Mesenchymal stem cell (in vitro differentiated cells and primary cell): ENCODE data around the gene FPGT. TPM values are rescaled to one million over a fixed set of nuclear protein-coding genes. Genes with fewer than 3 reads are reported as not detected.

Experiments
- DNase-seq: peaks from one replicate; pipeline ENCODE4 v3.0.0-alpha.2; 2013
- H2AFZ ChIP-seq: one replicate; pipeline ENCODE4 v1.6.1; 2013; ENCODE audit warnings: low read depth, mild to moderate bottlenecking, control low read depth, inconsistent platforms, low read length, moderate library complexity
- H2AK5ac ChIP-seq: 2 replicates; pipeline ENCODE4 v1.6.1; 2013; ENCODE audit warnings: low read length, moderate library complexity, mild to moderate bottlenecking, inconsistent platforms; ENCODE audit not compliant: severe bottlenecking
- H2BK120ac ChIP-seq: one replicate; pipeline ENCODE4 v1.6.1; 2013; ENCODE audit warnings: low read depth, mild to moderate bottlenecking, inconsistent platforms, low read length, moderate library complexity
- H2BK12ac ChIP-seq, 2 experiments: one replicate each; pipeline ENCODE4 v1.6.1; 2013; ENCODE audit warnings: inconsistent platforms in 2 of 2, low read length in 2 of 2, mild to moderate bottlenecking in 2 of 2, moderate library complexity in 2 of 2, control low read depth in 1 of 2
- H2BK15ac ChIP-seq: one replicate; pipeline ENCODE4 v1.6.1; 2013; ENCODE audit warnings: mild to moderate bottlenecking, low read depth, inconsistent platforms; ENCODE audit not compliant: poor library complexity, severe bottlenecking
- H2BK5ac ChIP-seq: 2 replicates; pipeline ENCODE4 v1.6.1; 2013; ENCODE audit warnings: low read depth, mild to moderate bottlenecking, low read length, control low read depth, inconsistent platforms; ENCODE audit not compliant: poor library complexity, severe bottlenecking
- H3K14ac ChIP-seq, 2 experiments: one replicate each; pipeline ENCODE4 v1.6.1; 2013; ENCODE audit warnings: inconsistent platforms in 2 of 2, low read length in 2 of 2, control low read depth in 1 of 2, mild to moderate bottlenecking in 1 of 2, moderate library complexity in 1 of 2
- H3K18ac ChIP-seq, 2 experiments: one replicate each; pipeline ENCODE4 v1.6.1; 2013; ENCODE audit warnings: inconsistent platforms in 2 of 2, low read length in 2 of 2, control low read depth in 1 of 2, low read depth in 1 of 2, mild to moderate bottlenecking in 1 of 2
- H3K23ac ChIP-seq, 2 experiments: one replicate each; pipeline ENCODE4 v1.6.1; 2013; ENCODE audit warnings: inconsistent platforms in 2 of 2, low read length in 2 of 2, mild to moderate bottlenecking in 2 of 2, moderate library complexity in 2 of 2, control low read depth in 1 of 2
- H3K27ac ChIP-seq: 2 replicates; pipeline ENCODE4 v1.5.1; 2013; ENCODE audit warnings: mild to moderate bottlenecking, moderate library complexity, low read length, control low read depth, inconsistent platforms; ENCODE audit not compliant: poor library complexity, severe bottlenecking
- H3K27me3 ChIP-seq, 2 experiments: 2 replicates each; pipeline versions ENCODE4 v1.6.1 to v1.7.0; 2013; ENCODE audit warnings: low read length in 2 of 2, mild to moderate bottlenecking in 2 of 2, moderate library complexity in 2 of 2, control low read depth in 1 of 2, inconsistent platforms in 1 of 2; ENCODE audit not compliant: control insufficient read depth in 1 of 2, insufficient read depth in 1 of 2
- H3K36me3 ChIP-seq, 2 experiments: 2 replicates each; pipeline versions ENCODE4 v1.6.1 to v1.7.0; 2013; ENCODE audit warnings: low read length in 2 of 2, control low read depth in 1 of 2, inconsistent platforms in 1 of 2, low read depth in 1 of 2, mild to moderate bottlenecking in 1 of 2; ENCODE audit not compliant: insufficient read depth in 2 of 2, control insufficient read depth in 1 of 2
- H3K4ac ChIP-seq, 2 experiments: one replicate each; pipeline ENCODE4 v1.6.1; 2013; ENCODE audit warnings: inconsistent platforms in 2 of 2, low read length in 2 of 2, mild to moderate bottlenecking in 2 of 2, moderate library complexity in 2 of 2, control low read depth in 1 of 2, low read depth in 1 of 2
- H3K4me1 ChIP-seq: 2 replicates; pipeline ENCODE4 v1.6.1; 2013; ENCODE audit warnings: low read depth, low read length, control low read depth; ENCODE audit not compliant: control insufficient read depth, insufficient read depth
- H3K4me2 ChIP-seq: 2 replicates; pipeline ENCODE4 v1.6.1; 2013; ENCODE audit warnings: low read length, mild to moderate bottlenecking, inconsistent platforms; ENCODE audit not compliant: poor library complexity, severe bottlenecking
- H3K4me3 ChIP-seq, 2 experiments: 2 replicates each; pipeline versions ENCODE4 v1.5.1 to v1.7.0; 2013; ENCODE audit warnings: low read length in 2 of 2, mild to moderate bottlenecking in 2 of 2, control low read depth in 1 of 2, low read depth in 1 of 2; ENCODE audit not compliant: insufficient read depth in 1 of 2
- H3K79me1 ChIP-seq: replicated peaks from 2 replicates; pipeline ENCODE4 v1.6.1; 2013; ENCODE audit warnings: mild to moderate bottlenecking, control low read depth, low read length, inconsistent platforms; ENCODE audit not compliant: poor library complexity, severe bottlenecking
- H3K9ac ChIP-seq: 2 replicates; pipeline ENCODE4 v1.7.0; 2013; ENCODE audit warnings: mild to moderate bottlenecking, low read length, moderate library complexity
- H3K9me3 ChIP-seq: 2 replicates; pipeline ENCODE4 v1.7.0; 2013; ENCODE audit warnings: mild to moderate bottlenecking, low read length; ENCODE audit not compliant: control insufficient read depth
- H4K8ac ChIP-seq: one replicate; pipeline ENCODE4 v1.6.1; 2013; ENCODE audit warnings: inconsistent platforms, mild to moderate bottlenecking, low read length, moderate library complexity
- H4K91ac ChIP-seq: one replicate; pipeline ENCODE4 v1.6.1; 2013; ENCODE audit warnings: mild to moderate bottlenecking, low read length, inconsistent platforms
- WGBS: methylation state at CpG from one replicate; pipeline ENCODE4 v1.1.7; 2013; ENCODE audit warnings: mixed read lengths; 5-methylcytosine and 5-hydroxymethylcytosine counted together
- polyA plus RNA-seq, 2 experiments: library from polyadenylated mRNA; stranded (reverse); fragments of 200-250 nt; gene quantifications; one replicate each; pipeline ENCODE4 v1.2.3, GENCODE V29; 2013

FPGT gene
- polyA plus RNA-seq (2013, experiment 1 of 2): 7.9 TPM
- 8.0 TPM for polyA plus RNA-seq (2013, experiment 2 of 2)

- H2BK120ac ChIP-seq: peak within 1 kb of the TSS; percentile 82
- peak within 1 kb of the TSS; percentile 83 for H4K8ac ChIP-seq
- no peak within 1 kb of the TSS for H2BK15ac ChIP-seq
- H4K91ac ChIP-seq: no peak within 1 kb of the TSS
- H3K4me3 ChIP-seq: peak within 1 kb of the TSS; percentile 73 to 86
- no peak within 1 kb of the TSS for H2BK5ac ChIP-seq
- no peak within 1 kb of the TSS for H2AK5ac ChIP-seq
- H2BK12ac ChIP-seq: no peak within 1 kb of the TSS
- peaks cover 0 to 20% of the 10 kb centered on the region in 2 experiments for H3K36me3 ChIP-seq
- H3K27me3 ChIP-seq: no peaks in the 10 kb centered on the region
- no peaks in the 10 kb centered on the region for H3K9me3 ChIP-seq
- peaks cover 2% of the 10 kb centered on the region for H3K79me1 ChIP-seq
- H3K27ac ChIP-seq: peak within 1 kb of the TSS; percentile 80
- peak within 1 kb of the TSS; percentile 85 for H2AFZ ChIP-seq
- H3K14ac ChIP-seq: peak within 1 kb of the TSS in 1 of 2 experiments; percentile 70
- H3K4me2 ChIP-seq: peak within 1 kb of the TSS; percentile 50
- H3K18ac ChIP-seq: peak within 1 kb of the TSS; percentile 68 to 88
- WGBS: 15% methylated on average over 40 of the region's 41 CpGs
- H3K9ac ChIP-seq: peak within 1 kb of the TSS; percentile 96
- H3K23ac ChIP-seq: no peak within 1 kb of the TSS
- DNase-seq: peak; percentile 96
- H3K4me1 ChIP-seq: no peaks in the 10 kb centered on the region
- peak within 1 kb of the TSS; percentile 9 to 84 for H3K4ac ChIP-seq
Measured at GRCh38 chr1:74197657-74198552, at the start of gene FPGT, which contains the start of gene LRRIQ3. FPGT (plus strand) TSS chr1:74198242; CDS start chr1:74198279, 37 bp downstream. LRRIQ3 (minus strand) TSS chr1:74198176; CDS start chr1:74183684, 14,492 bp downstream.

DNA sequence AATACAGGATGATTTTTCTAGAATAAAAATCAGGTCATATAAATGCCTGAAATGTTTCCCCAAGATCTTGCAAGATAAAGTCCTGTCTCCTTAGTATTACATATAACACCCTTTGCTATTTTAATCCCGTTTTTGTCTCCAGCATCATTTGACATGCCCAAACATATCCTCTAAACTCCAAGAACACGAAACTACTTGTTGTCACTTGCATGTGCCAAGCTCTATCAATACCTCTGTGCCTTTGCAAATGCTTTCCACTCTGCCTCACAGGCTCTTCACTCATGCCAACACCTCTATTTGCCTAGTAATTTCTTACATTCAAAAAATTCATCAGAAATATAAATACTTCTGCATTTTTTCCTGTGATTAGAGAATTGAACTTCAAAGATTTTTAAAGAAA is 38.0 kb upstream of the FPGT start:
- Histone ChIP-seq H3K4me1 (no peaks in the 10 kb centered on the region), H2AFZ (no peak overlapping the region), H4K8ac (no peak overlapping the region), H3K36me3 (no peaks in the 10 kb centered on the region), H3K9ac (no peak overlapping the region), H4K91ac (no peak overlapping the region), H2BK120ac (no peak overlapping the region), H3K4me3 (no peak overlapping the region), H3K4ac (no peak overlapping the region), H3K27me3 (no peaks in the 10 kb centered on the region), H3K9me3 (no peaks in the 10 kb centered on the region), H3K14ac (no peak overlapping the region), H3K23ac (no peak overlapping the region), H3K27ac (no peak overlapping the region), H3K4me2 (no peak overlapping the region), H3K79me1 (no peaks in the 10 kb centered on the region), H2BK15ac (no peak overlapping the region), H2BK12ac (no peak overlapping the region), H2BK5ac (no peak overlapping the region), H2AK5ac (no peak overlapping the region), H3K18ac (no peak overlapping the region)
- WGBS: 66% methylated on average over 2 of the region's 2 CpGs
- DNase-seq: no peak

- H3K18ac ChIP-seq: no peak overlapping the region
- H3K9ac ChIP-seq: no peak overlapping the region
- H2BK15ac ChIP-seq: no peak overlapping the region
- peak; percentile 4 for DNase-seq
- H3K4me1 ChIP-seq: no peaks in the 10 kb centered on the region
- H3K4me2 ChIP-seq: no peak overlapping the region
- H2BK120ac ChIP-seq: no peak overlapping the region
- H4K8ac ChIP-seq: no peak overlapping the region
- H3K4ac ChIP-seq: no peak overlapping the region
- no peak overlapping the region for H2BK12ac ChIP-seq
- no peak overlapping the region for H2AK5ac ChIP-seq
- H2BK5ac ChIP-seq: no peak overlapping the region
- no peak overlapping the region for H3K23ac ChIP-seq
- no peak overlapping the region for H3K4me3 ChIP-seq
- no peaks in the 10 kb centered on the region for H3K27me3 ChIP-seq
- peaks cover 6% of the 10 kb centered on the region for H3K9me3 ChIP-seq
- no peaks in the 10 kb centered on the region for H3K79me1 ChIP-seq
- H3K14ac ChIP-seq: no peak overlapping the region
- H3K36me3 ChIP-seq: no peaks in the 10 kb centered on the region
- no peak overlapping the region for H4K91ac ChIP-seq
- no peak overlapping the region for H3K27ac ChIP-seq
- no peak overlapping the region for H2AFZ ChIP-seq
Measured at GRCh38 chr1:74161497-74161896, 36.5 kb upstream of the FPGT start.

- Histone ChIP-seq H2BK12ac (no peak overlapping the region), H3K23ac (no peak overlapping the region), H4K91ac (no peak overlapping the region), H2AFZ (no peak overlapping the region), H2BK5ac (no peak overlapping the region), H3K4me1 (no peaks in the 10 kb centered on the region), H2BK15ac (no peak overlapping the region), H4K8ac (no peak overlapping the region), H2BK120ac (no peak overlapping the region), H3K79me1 (no peaks in the 10 kb centered on the region), H3K14ac (no peak overlapping the region), H3K4ac (no peak overlapping the region), H3K9ac (no peak overlapping the region), H3K4me3 (no peak overlapping the region), H3K27me3 (no peaks in the 10 kb centered on the region), H3K4me2 (no peak overlapping the region), H3K9me3 (peaks cover 11% of the 10 kb centered on the region), H3K36me3 (no peaks in the 10 kb centered on the region), H2AK5ac (no peak overlapping the region), H3K18ac (no peak overlapping the region), H3K27ac (no peak overlapping the region)
- WGBS: no CpG with 5 or more reads among the region's 5 CpGs
- no peak for DNase-seq
Measured at GRCh38 chr1:74162333-74162732, 35.7 kb upstream of the FPGT start.
